GM12878 (cell line): ENCODE measurements around the gene ASH1L. TPM values are rescaled to one million over a fixed set of nuclear protein-coding genes. Genes with fewer than 3 reads are reported as not detected.
A peak's percentile ranks its signal among the peaks of the same experiment; 100 is the strongest.

Source experiments
- ATAC-seq: fragments of 200-7000 bp; cut with Tn5 transposase; 3 replicates; pipeline ENCODE4 v1.9.1; 2020; ENCODE audit warnings: mild to moderate bottlenecking, moderate library complexity
- BruUV-seq: library from RNA; stranded (reverse); fragments of 400-500 nt; replicated peaks from 2 replicates; lab custom pipeline; 2021; lab: Mats Ljungman, UMichigan
- CTCF ChIA-PET: fragments of 300-600 bp; sonication (Branson Sonifier 250); formaldehyde crosslinking; extraction: SDS; loops from one replicate; lab custom pipeline; 2021; ENCODE audit warnings: inconsistent platforms; lab: Yijun Ruan, JAX
- POLR2A ChIA-PET: fragments of 350-600 bp; formaldehyde crosslinking; extraction: SDS; loops from one replicate; lab custom pipeline; 2021; ENCODE audit warnings: inconsistent platforms; lab: Charles Lee
- RAD21 ChIA-PET: fragments of 300-600 bp; sonication (Branson Sonifier 250); formaldehyde crosslinking; loops from one replicate; lab custom pipeline; 2023; ENCODE audit warnings: antibody characterized with exemption; ENCODE audit not compliant: unreplicated experiment; lab: Charles Lee
- SMC1A ChIA-PET: fragments of 300-600 bp; sonication (Branson Sonifier 250); formaldehyde crosslinking; loops from one replicate; lab custom pipeline; 2023; ENCODE audit not compliant: unreplicated experiment, uncharacterized antibody; lab: Charles Lee
- DNase-seq: peaks from one replicate; pipeline ENCODE4 v3.0.0-alpha.2; 2011; ENCODE audit warnings: low read depth, low spot score
- FAIRE-seq: peaks from 3 replicates; lab custom pipeline; 2011; peaks lifted over from hg19 to GRCh38; lab: Jason Lieb, UNC
- H2AFZ ChIP-seq: 2 replicates; pipeline ENCODE4 v1.6.0; 2011; ENCODE audit warnings: low read depth, low read length, control low read depth; ENCODE audit not compliant: control insufficient read depth
- H3K27ac ChIP-seq: 2 replicates; pipeline ENCODE4 v1.5.1; 2011; ENCODE audit warnings: control low read depth; ENCODE audit not compliant: control insufficient read depth, insufficient read depth
- H3K27me3 ChIP-seq, 2 experiments: replicated peaks in 1 of 2; 2 replicates each; pipeline versions ENCODE4 v1.6.0 to v1.6.1; 2011; ENCODE audit warnings: low read length in 1 of 2; ENCODE audit not compliant: control insufficient read depth in 2 of 2, insufficient read depth in 2 of 2
- H3K36me3 ChIP-seq, 2 experiments: 2 replicates each; pipeline ENCODE4 v1.5.1; 2011; ENCODE audit warnings: low read length in 1 of 2; ENCODE audit not compliant: control insufficient read depth in 2 of 2, insufficient read depth in 2 of 2
- H3K4me1 ChIP-seq: 2 replicates; pipeline ENCODE4 v1.6.1; 2011; ENCODE audit warnings: mild to moderate bottlenecking, low read length, moderate library complexity, mixed read lengths; ENCODE audit not compliant: control insufficient read depth, insufficient read depth
- H3K4me2 ChIP-seq: 2 replicates; pipeline ENCODE4 v1.6.0; 2011; ENCODE audit warnings: control low read depth; ENCODE audit not compliant: control insufficient read depth, insufficient read depth
- H3K4me3 ChIP-seq: fragments of 200-600 bp; sonication (generic); 2 replicates; pipeline ENCODE4 v1.5.1; 2016
- H3K79me2 ChIP-seq: 2 replicates; pipeline ENCODE4 v1.6.0; 2011; ENCODE audit warnings: low read length; ENCODE audit not compliant: control insufficient read depth, insufficient read depth
- H3K9ac ChIP-seq: 2 replicates; pipeline ENCODE4 v1.8.0; 2011; ENCODE audit warnings: low read length, control low read depth, mixed read lengths; ENCODE audit not compliant: control insufficient read depth, insufficient read depth
- H3K9me3 ChIP-seq: replicated peaks from 3 replicates; pipeline ENCODE4 v1.5.1; 2011; ENCODE audit warnings: mild to moderate bottlenecking, low read length; ENCODE audit not compliant: control insufficient read depth, insufficient read depth
- H4K20me1 ChIP-seq: 2 replicates; pipeline ENCODE4 v1.6.0; 2011; ENCODE audit not compliant: control insufficient read depth, insufficient read depth
- CHD1 ChIP-seq: IDR thresholded peaks from 2 replicates; pipeline ENCODE4 v1.6.1; 2012; ENCODE audit warnings: low read depth, low read length, improper control_type of control experiment
- CTCF ChIP-seq, 3 experiments: IDR thresholded peaks in 2 of 3; conservative IDR thresholded peaks in 1 of 3; 2 replicates each; pipeline ENCODE4 v1.5.1; 2011; ENCODE audit warnings: low read depth in 3 of 3, low read length in 3 of 3, mild to moderate bottlenecking in 3 of 3, control low read depth in 2 of 3, moderate library complexity in 2 of 3, inconsistent platforms in 1 of 3, mixed read lengths in 1 of 3; ENCODE audit not compliant: control insufficient read depth in 2 of 3, insufficient read depth in 1 of 3; ENCODE audit errors: extremely low read depth in 1 of 3
- EED ChIP-seq: sonication (generic); IDR thresholded peaks from 2 replicates; pipeline ENCODE4 v1.6.1; 2016; ENCODE audit warnings: antibody characterized with exemption, low read depth
- EZH2 ChIP-seq: IDR thresholded peaks from 2 replicates; pipeline ENCODE4 v1.6.1; 2012; ENCODE audit warnings: low read depth, mild to moderate bottlenecking, control low read depth, inconsistent platforms, low read length, borderline replicate concordance; ENCODE audit not compliant: control insufficient read depth
- FOXK2 ChIP-seq: fragments of 450-650 bp; IDR thresholded peaks from 2 replicates; pipeline ENCODE4 v1.6.1; 2017; ENCODE audit warnings: mild to moderate bottlenecking, moderate library complexity
- FOXM1 ChIP-seq: IDR thresholded peaks from 2 replicates; pipeline ENCODE4 v1.6.1; 2012; ENCODE audit warnings: low read depth, mild to moderate bottlenecking, inconsistent platforms, low read length, moderate library complexity
- GATAD2B ChIP-seq: fragments of 450-650 bp; conservative IDR thresholded peaks from 2 replicates; pipeline ENCODE4 v1.6.1; 2017; ENCODE audit warnings: low read depth, mild to moderate bottlenecking, moderate library complexity
- HCFC1 ChIP-seq: fragments of 150-350 bp; IDR thresholded peaks from 2 replicates; pipeline ENCODE4 v1.6.1; 2014; ENCODE audit warnings: low read length
- HDAC6 ChIP-seq: fragments of 200-600 bp; sonication (generic); IDR thresholded peaks from one replicate; pipeline ENCODE4 v1.8.0; 2017; ENCODE audit warnings: antibody characterized with exemption; ENCODE audit not compliant: unreplicated experiment
- IKZF1 ChIP-seq: fragments of 450-650 bp; conservative IDR thresholded peaks from 2 replicates; pipeline ENCODE4 v1.6.1; 2017; ENCODE audit warnings: antibody characterized with exemption, mild to moderate bottlenecking
- IKZF2 ChIP-seq, 2 experiments: fragments of 450-650 bp; IDR thresholded peaks; 2 replicates each; pipeline ENCODE4 v1.6.1; 2017; ENCODE audit warnings: mild to moderate bottlenecking in 2 of 2, moderate library complexity in 2 of 2
- MTA2 ChIP-seq: fragments of 450-650 bp; IDR thresholded peaks from 2 replicates; pipeline ENCODE4 v1.6.1; 2016; ENCODE audit warnings: low read depth, mild to moderate bottlenecking, moderate library complexity
- MYB ChIP-seq: fragments of 150-350 bp; IDR thresholded peaks from 2 replicates; pipeline ENCODE4 v1.6.1; 2014; ENCODE audit warnings: mild to moderate bottlenecking, low read depth, low read length, borderline replicate concordance
- MYC ChIP-seq: IDR thresholded peaks from 2 replicates; pipeline ENCODE4 v1.6.1; 2011; ENCODE audit warnings: mild to moderate bottlenecking, low read length, moderate library complexity, inconsistent platforms; ENCODE audit not compliant: insufficient read depth, insufficient replicate concordance, insufficient read length, severe bottlenecking
- SIX5 ChIP-seq: IDR thresholded peaks from 2 replicates; pipeline ENCODE4 v1.6.1; 2011; ENCODE audit warnings: mild to moderate bottlenecking, low read depth, low read length, moderate library complexity; ENCODE audit not compliant: severe bottlenecking
- SMAD1 ChIP-seq: fragments of 450-650 bp; IDR thresholded peaks from 2 replicates; pipeline ENCODE4 v1.6.1; 2018; ENCODE audit warnings: mild to moderate bottlenecking, low read depth; ENCODE audit not compliant: partially characterized antibody
- SMARCA5 ChIP-seq: fragments of 450-650 bp; IDR thresholded peaks from 2 replicates; pipeline ENCODE4 v1.6.1; 2017; ENCODE audit warnings: mild to moderate bottlenecking
- SP1 ChIP-seq: IDR thresholded peaks from one replicate; pipeline ENCODE4 v1.6.1; 2011; ENCODE audit warnings: low read depth, low read length
- SREBF1 ChIP-seq: IDR thresholded peaks from 2 replicates; pipeline ENCODE4 v1.6.1; 2012; ENCODE audit warnings: mild to moderate bottlenecking, low read length
- SREBF2 ChIP-seq: IDR thresholded peaks from 2 replicates; pipeline ENCODE4 v1.6.1; 2012; ENCODE audit warnings: mild to moderate bottlenecking, low read length
- SUPT20H ChIP-seq: IDR thresholded peaks from 2 replicates; pipeline ENCODE4 v1.6.1; 2011; ENCODE audit warnings: low read depth, mild to moderate bottlenecking, low read length, moderate library complexity, borderline replicate concordance; ENCODE audit not compliant: control insufficient read depth
- WGBS: methylation state at CpG from one replicate; pipeline ENCODE4 v1.1.6; 2016; ENCODE audit warnings: low lambda C conversion rate; ENCODE audit not compliant: insufficient replicate concordance, insufficient coverage; ENCODE audit errors: missing lambda C conversion rate; 5-methylcytosine and 5-hydroxymethylcytosine counted together
- in situ Hi-C: fragments of 300-500 bp; cut with MboI; formaldehyde crosslinking; loops from 9 replicates; pipeline ENCODE4 v1.14.3; 2018; ENCODE audit warnings: mixed read lengths
- intact Hi-C: fragments of 100-400 bp; cut with micrococcal nuclease; formaldehyde crosslinking; loops from one replicate; pipeline ENCODE4 v1.14.2; 2022; ENCODE audit not compliant: unreplicated experiment
- polyA plus RNA-seq, 11 experiments: library from polyadenylated mRNA; depleted of rRNA in 4 of 11; unstranded in 6 of 11; stranded (reverse) in 5 of 11; fragments of >200 nt; fragmentation: Nextera tagmentation in 4 of 11; fragmentation: Illumina TruSeq in 1 of 11; extraction: Ambion mirVana in 4 of 11; extraction: Trizol in 1 of 11; gene quantifications; 1 replicate in 1 of 11; 2 replicates in 10 of 11; pipeline versions ENCODE4 v1.2.1 to v1.2.3, GENCODE V29; 2011 to 2016; ENCODE audit warnings: inconsistent platforms in 2 of 11, missing spikeins in 2 of 11, low read depth in 1 of 11
- total RNA-seq, 4 experiments: library from RNA; depleted of rRNA in 3 of 4; stranded (reverse); fragments of >200 nt in 3 of 4; fragmentation: Illumina TruSeq in 1 of 4; extraction: Trizol in 1 of 4; gene quantifications; 2 replicates each; pipeline versions ENCODE4 v1.2.1 to v1.2.3, GENCODE V29; 2013 to 2021

The ASH1L gene
- total and polyA plus RNA-seq, 10 of the 15 experiments (the other 5 are each of a cell fraction or from before 2014, with no cell fraction given): 1.7 to 23.9 (median 16.6) TPM

- TF ChIP-seq SUPT20H (no peak), SMAD1 (no peak), FOXM1 (no peak), MTA2 (no peak), FOXK2 (no peak), MYB (no peak), SIX5 (no peak), SP1 (no peak), SREBF2 (no peak), HDAC6 (no peak)
These were observed 237.1 kb downstream of the ASH1L start (continued) for GRCh38 chr1:155325603-155325893.

- ChIA-PET POLR2A (interaction anchor here (1.3 to 4.3 kb wide), 6 partner anchors 21 to 130 kb away, joined by 3 to 28 read pairs (median 8); partner anchors contain the start of genes CLK2, MTX1 and THBS3), SMC1A (interaction anchor here (1.0 to 6.8 kb wide), 5 partner anchors 17 to 179 kb away, joined by 3 to 57 read pairs (median 12); partner anchors contain the start of genes CLK2, FDPS and HCN3), RAD21 (interaction anchor here (1.0 to 5.4 kb wide), 5 partner anchors 14 to 74 kb away, joined by 3 to 81 read pairs (median 13); partner anchors contain the start of genes CLK2 and FDPS), CTCF (interaction anchor here (0.6 to 9.6 kb wide), 12 partner anchors 12 to 267 kb away, joined by 3 to 225 read pairs (median 9); partner anchors contain the start of genes ENTREP3, FDPS and SCAMP3)
- intact Hi-C loops (loop anchor here (5.0 kb wide), 1 partner anchor 267 kb away; no protein-coding TSS in a partner anchor), in situ Hi-C loops (no loop called here)
- DNase-seq (no peak), FAIRE-seq (no peak), ATAC-seq (peak; percentile 10)
- peak overlapping the region; percentile 88 for H3K4me3 ChIP-seq
- peak overlapping the region; percentile 88 for H3K4me2 ChIP-seq
- H3K9me3 ChIP-seq: no peaks in the 10 kb centered on the region
- no peaks in the 10 kb centered on the region for H3K27me3 ChIP-seq
- 13% methylated on average over 49 of the region's 59 CpGs for WGBS
- peak overlapping the region; percentile 3; the same call in 1 of the 2 replicates for H3K27ac ChIP-seq
- BruUV-seq: TSS peak; percentile 56
- no peaks in the 10 kb centered on the region for H4K20me1 ChIP-seq
- H3K79me2 ChIP-seq: no peaks in the 10 kb centered on the region; the same call in 1 of the 2 replicates
- H3K4me1 ChIP-seq: peaks cover 7% of the 10 kb centered on the region
- peaks cover 2 to 4% of the 10 kb centered on the region in 2 experiments; a peak in 3 of 4 replicates for H3K36me3 ChIP-seq
- H2AFZ ChIP-seq: peak overlapping the region; percentile 70
- H3K9ac ChIP-seq: peak overlapping the region; percentile 81
- TF ChIP-seq EED (peak; percentile 30; the same call in 1 of the 2 replicates), HCFC1 (no peak), GATAD2B (0 out of 2 replicates have a peak, but pooled peaks have one; percentile 21), IKZF1 (peak; percentile 10; the same call in 1 of the 2 replicates), CHD1 (no peak), SREBF1 (no peak), EZH2 (no peak), CTCF (IDR thresholded peaks at IDR 0.05 in 2 of 3, conservative IDR thresholded peaks at IDR 0.05 in 1 of 3; ENCODE audit: control insufficient read depth in 2 of 3, extremely low read depth in 1 of 3, insufficient read depth in 1 of 3, low read depth in 3 of 3, low read length in 3 of 3) (peak; percentile 19 to 46 (median 45); a peak in 5 of 6 replicates), MYC (no peak), SMARCA5 (0 out of 2 replicates have a peak, but pooled peaks have one; percentile 24), IKZF2 (IDR thresholded peaks at IDR 0.05) (0 out of 4 replicates have a peak, but pooled peaks of 1 of the 2 experiments have one; percentile 8)
These were observed 237.6 kb downstream of the ASH1L start for GRCh38 chr1:155324717-155325602.
